Activated naive CD4-positive, alpha-beta T cell treated with anti-CD3 and anti-CD28 coated beads for 36 hours (primary cell): Measurements from ENCODE around the gene RNPC3. TPM values are rescaled to one million over a fixed set of nuclear protein-coding genes. Genes with fewer than 3 reads are reported as not detected.
A peak's percentile ranks its signal among the peaks of the same experiment; 100 is the strongest.

Experiments used
- CTCF ChIA-PET: fragments of 350-600 bp; sonication (Branson Sonifier 250); formaldehyde crosslinking; loops from one replicate; lab custom pipeline; 2021; ENCODE audit warnings: antibody characterized with exemption; lab: Charles Lee
- DNase-seq: peaks from one replicate; pipeline ENCODE4 v3.0.0-alpha.2; 2020
- H3K27ac Mint-ChIP-seq: one replicate; pipeline ENCODE4 v1.8.0; 2021; ENCODE audit warnings: mild to moderate bottlenecking, mixed read lengths
- H3K27me3 Mint-ChIP-seq: one replicate; pipeline ENCODE4 v1.8.0; 2021; ENCODE audit warnings: low read depth, mixed read lengths
- H3K36me3 Mint-ChIP-seq: one replicate; pipeline ENCODE4 v1.8.0; 2021; ENCODE audit warnings: low read depth, mixed read lengths
- H3K4me1 Mint-ChIP-seq: one replicate; pipeline ENCODE4 v1.8.0; 2021; ENCODE audit warnings: low read depth, mixed read lengths
- H3K4me3 Mint-ChIP-seq: one replicate; pipeline ENCODE4 v1.8.0; 2021; ENCODE audit warnings: mild to moderate bottlenecking, moderate library complexity, mixed read lengths
- H3K9me3 Mint-ChIP-seq: one replicate; pipeline ENCODE4 v1.8.0; 2021; ENCODE audit warnings: mixed read lengths
- intact Hi-C: fragments of 100-400 bp; cut with micrococcal nuclease; formaldehyde crosslinking; loops from one replicate; pipeline ENCODE4 v1.15.1; 2023
- total RNA-seq, 2 experiments: library from RNA; stranded (reverse); gene quantifications; one replicate each; pipeline ENCODE4 v1.2.3, GENCODE V29; 2021

Gene RNPC3, protein sequence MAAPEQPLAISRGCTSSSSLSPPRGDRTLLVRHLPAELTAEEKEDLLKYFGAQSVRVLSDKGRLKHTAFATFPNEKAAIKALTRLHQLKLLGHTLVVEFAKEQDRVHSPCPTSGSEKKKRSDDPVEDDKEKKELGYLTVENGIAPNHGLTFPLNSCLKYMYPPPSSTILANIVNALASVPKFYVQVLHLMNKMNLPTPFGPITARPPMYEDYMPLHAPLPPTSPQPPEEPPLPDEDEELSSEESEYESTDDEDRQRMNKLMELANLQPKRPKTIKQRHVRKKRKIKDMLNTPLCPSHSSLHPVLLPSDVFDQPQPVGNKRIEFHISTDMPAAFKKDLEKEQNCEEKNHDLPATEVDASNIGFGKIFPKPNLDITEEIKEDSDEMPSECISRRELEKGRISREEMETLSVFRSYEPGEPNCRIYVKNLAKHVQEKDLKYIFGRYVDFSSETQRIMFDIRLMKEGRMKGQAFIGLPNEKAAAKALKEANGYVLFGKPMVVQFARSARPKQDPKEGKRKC
- total RNA-seq, result 10 to 100 TPM; 14.8 to 15.5 TPM

GRCh38 chr1:103525607-103526507 lies at the start of gene RNPC3:
Gene RNPC3, plus strand, starts transcription at chr1:103525699. Its CDS starts 372 bp downstream, at chr1:103526071.
- Mint-ChIP-seq H3K4me3 (peak within 1 kb of the TSS; percentile 96), H3K27me3 (no peaks in the 10 kb centered on the region), H3K4me1 (peaks cover 51% of the 10 kb centered on the region), H3K9me3 (no peaks in the 10 kb centered on the region), H3K36me3 (peaks cover 21% of the 10 kb centered on the region), H3K27ac (peak within 1 kb of the TSS; percentile 99)
- peak; percentile 88 for DNase-seq
- intact Hi-C loops, result loop anchor here (1.0 kb wide), 1 partner anchor 9 kb away; no protein-coding TSS in a partner anchor
- CTCF ChIA-PET, result interaction anchor here (0.6 to 2.3 kb wide), 3 partner anchors 9 to 1940 kb away, joined by 3 to 11 read pairs (median 5); no protein-coding TSS in a partner anchor

DNA sequence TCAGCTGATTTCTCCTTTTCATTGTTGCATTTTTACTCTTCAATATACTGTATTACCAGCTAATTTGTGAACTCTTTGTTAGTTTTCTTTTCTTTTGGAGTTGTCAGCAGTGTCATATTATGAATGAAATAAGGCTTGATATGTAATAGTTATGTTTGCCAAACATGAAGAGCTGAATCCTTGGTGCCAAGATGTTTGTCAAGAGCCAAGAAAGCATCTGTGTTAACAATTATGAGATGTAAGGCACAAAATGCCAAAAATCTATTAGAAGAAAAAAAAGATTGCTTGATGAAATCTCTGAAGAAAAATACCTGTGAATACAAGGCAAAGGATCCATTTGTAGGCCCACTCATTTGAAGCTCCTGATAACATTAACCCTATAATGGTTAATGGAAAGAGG lies 48.4 kb upstream of the RNPC3 start:
- Mint-ChIP-seq H3K27ac (no peak overlapping the region), H3K27me3 (peaks cover 4% of the 10 kb centered on the region), H3K4me3 (no peak overlapping the region), H3K36me3 (no peaks in the 10 kb centered on the region), H3K4me1 (no peaks in the 10 kb centered on the region), H3K9me3 (no peaks in the 10 kb centered on the region)
- no peak for DNase-seq
- intact Hi-C loops, result no loop called here
- CTCF ChIA-PET, result no interaction called here

DNA sequence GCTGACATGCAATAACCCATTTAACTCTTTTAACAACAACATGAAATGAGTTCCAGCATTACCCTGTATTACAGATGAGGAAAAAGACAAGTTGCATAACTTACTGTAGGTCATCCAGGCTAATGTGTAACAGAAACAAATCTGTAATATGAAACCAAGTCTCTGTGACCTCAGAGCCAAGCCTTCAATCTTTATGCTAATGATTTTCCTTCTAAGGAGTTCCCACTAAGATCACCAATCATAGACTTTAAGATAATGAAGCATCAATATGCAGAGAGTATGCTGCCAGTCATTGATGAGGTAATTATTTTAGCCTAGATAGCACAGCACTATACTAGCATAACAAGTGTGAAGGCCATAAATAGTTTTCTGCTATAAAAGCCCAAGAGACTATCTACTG lies 35.6 kb upstream of the RNPC3 start:
- Mint-ChIP-seq H3K36me3 (no peaks in the 10 kb centered on the region), H3K27me3 (peaks cover 8% of the 10 kb centered on the region)

GRCh38 chr1:103492003-103492625 lies 33.4 kb upstream of the RNPC3 start:
- Mint-ChIP-seq H3K27me3 (peaks cover 15% of the 10 kb centered on the region), H3K36me3 (no peaks in the 10 kb centered on the region), H3K27ac (no peak overlapping the region), H3K4me1 (peaks cover 2% of the 10 kb centered on the region), H3K9me3 (no peaks in the 10 kb centered on the region), H3K4me3 (no peak overlapping the region)
- intact Hi-C loops, result no loop called here
- DNase-seq, result no peak
- CTCF ChIA-PET, result no interaction called here

More for the DNA sequence above, 35.6 kb upstream of the RNPC3 start:
- intact Hi-C loops, result no loop called here
- Mint-ChIP-seq H3K4me1 (peaks cover 2% of the 10 kb centered on the region), H3K27ac (no peak overlapping the region), H3K9me3 (no peaks in the 10 kb centered on the region), H3K4me3 (no peak overlapping the region)
- CTCF ChIA-PET, result no interaction called here
- DNase-seq, result no peak

- Mint-ChIP-seq H3K36me3 (no peaks in the 10 kb centered on the region), H3K27me3 (peaks cover 15% of the 10 kb centered on the region), H3K4me1 (peaks cover 2% of the 10 kb centered on the region), H3K4me3 (no peak overlapping the region), H3K27ac (no peak overlapping the region), H3K9me3 (no peaks in the 10 kb centered on the region)
- CTCF ChIA-PET, result no interaction called here
- DNase-seq, result no peak
- intact Hi-C loops, result no loop called here
These were observed 29.4 kb upstream of the RNPC3 start for GRCh38 chr1:103496014-103496635.

- intact Hi-C loops, result no loop called here
- no peak overlapping the region for H3K4me3 Mint-ChIP-seq
- peaks cover 15% of the 10 kb centered on the region for H3K27me3 Mint-ChIP-seq
- no peaks in the 10 kb centered on the region for H3K36me3 Mint-ChIP-seq
- H3K27ac Mint-ChIP-seq, result no peak overlapping the region
- CTCF ChIA-PET, result no interaction called here
- H3K9me3 Mint-ChIP-seq, result no peaks in the 10 kb centered on the region
- H3K4me1 Mint-ChIP-seq, result no peaks in the 10 kb centered on the region
- no peak for DNase-seq
These were observed 28.1 kb upstream of the RNPC3 start for GRCh38 chr1:103497404-103497803.

DNA sequence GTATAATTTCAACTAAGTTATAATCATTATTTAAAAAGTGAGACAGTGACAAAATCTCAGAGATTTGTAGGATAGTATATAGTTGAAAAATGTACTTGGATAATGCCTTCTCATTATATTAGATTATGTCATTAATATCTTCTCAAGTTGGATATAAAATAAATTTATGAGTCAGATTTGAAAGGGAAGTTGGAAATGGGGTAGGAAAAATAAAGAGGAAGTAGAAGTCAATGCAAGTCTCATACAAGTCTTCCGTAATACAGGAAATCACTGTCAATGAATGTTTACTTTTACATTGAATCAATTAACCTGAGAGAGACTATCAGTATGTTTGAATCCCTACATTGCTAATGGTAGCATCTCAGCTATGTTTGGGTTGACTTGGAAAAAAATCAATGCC lies 16.2 kb upstream of the RNPC3 start:
- peaks cover 17% of the 10 kb centered on the region for H3K9me3 Mint-ChIP-seq
- intact Hi-C loops, result no loop called here
- no peak overlapping the region for H3K27ac Mint-ChIP-seq
- H3K27me3 Mint-ChIP-seq, result no peaks in the 10 kb centered on the region
- no peak overlapping the region for H3K4me3 Mint-ChIP-seq
- DNase-seq, result no peak
- CTCF ChIA-PET, result no interaction called here
- peaks cover 16% of the 10 kb centered on the region for H3K36me3 Mint-ChIP-seq
- no peaks in the 10 kb centered on the region for H3K4me1 Mint-ChIP-seq

DNA sequence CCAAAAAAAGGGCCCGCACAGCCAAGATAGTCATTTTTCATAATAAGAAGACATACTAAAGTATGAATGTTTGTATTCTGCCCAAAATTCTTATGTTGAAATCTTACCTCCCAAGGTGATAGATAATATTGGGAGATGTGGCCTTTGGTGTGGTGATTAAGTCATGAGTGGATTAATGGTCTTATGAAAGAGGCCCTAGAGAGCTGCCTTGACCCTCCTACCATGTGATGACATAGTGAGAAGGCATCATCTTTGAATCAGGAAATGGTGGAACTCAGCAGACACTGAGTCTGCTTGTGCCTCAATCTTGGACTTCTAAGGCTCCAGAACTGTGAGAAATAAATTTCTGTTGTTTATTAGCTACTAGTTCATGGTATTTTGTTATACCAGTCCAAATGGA lies 11.8 kb upstream of the RNPC3 start:
- peaks cover 24% of the 10 kb centered on the region for H3K4me1 Mint-ChIP-seq
- H3K27me3 Mint-ChIP-seq, result no peaks in the 10 kb centered on the region
- H3K27ac Mint-ChIP-seq, result no peak overlapping the region
- DNase-seq, result no peak
- no peak overlapping the region for H3K4me3 Mint-ChIP-seq
- H3K9me3 Mint-ChIP-seq, result peaks cover 17% of the 10 kb centered on the region
- intact Hi-C loops, result loop anchor here (2.0 to 10.0 kb wide), 3 partner anchors 65 to 539 kb away; no protein-coding TSS in a partner anchor
- H3K36me3 Mint-ChIP-seq, result peaks cover 16% of the 10 kb centered on the region
- CTCF ChIA-PET, result interaction anchor here (1.0 to 2.5 kb wide), 5 partner anchors 13 to 407 kb away, joined by 3 to 11 read pairs (median 4); partner anchors contain the start of gene RNPC3

- intact Hi-C loops, result loop anchor here (1.0 to 10.0 kb wide), 8 partner anchors 54 to 1993 kb away; no protein-coding TSS in a partner anchor
- Mint-ChIP-seq H3K4me1 (peaks cover 24% of the 10 kb centered on the region), H3K36me3 (peaks cover 16% of the 10 kb centered on the region), H3K4me3 (no peak overlapping the region), H3K27me3 (no peaks in the 10 kb centered on the region), H3K9me3 (peaks cover 17% of the 10 kb centered on the region), H3K27ac (peak overlapping the region; percentile 76)
- peak; percentile 8 for DNase-seq
- CTCF ChIA-PET, result interaction anchor here (0.6 to 2.5 kb wide), 10 partner anchors 8 to 1186 kb away, joined by 3 to 11 read pairs (median 3); partner anchors contain the start of gene RNPC3
These were observed 10.5 kb upstream of the RNPC3 start for GRCh38 chr1:103514920-103515503.

- H3K36me3 Mint-ChIP-seq, result peaks cover 9% of the 10 kb centered on the region
- no peak for DNase-seq
- H3K4me1 Mint-ChIP-seq, result peaks cover 24% of the 10 kb centered on the region
- no peaks in the 10 kb centered on the region for H3K27me3 Mint-ChIP-seq
- H3K27ac Mint-ChIP-seq, result peak overlapping the region; percentile 76
- H3K4me3 Mint-ChIP-seq, result no peak overlapping the region
- H3K9me3 Mint-ChIP-seq, result peaks cover 8% of the 10 kb centered on the region
- intact Hi-C loops, result loop anchor here (5.0 to 10.0 kb wide), 3 partner anchors 151 to 1994 kb away; no protein-coding TSS in a partner anchor
- CTCF ChIA-PET, result interaction anchor here (1.1 kb wide), 1 partner anchor 10 kb away, joined by 5 read pairs; the partner anchor contains the start of gene RNPC3
These were observed 9.2 kb upstream of the RNPC3 start for GRCh38 chr1:103516283-103516682.

- CTCF ChIA-PET, result interaction anchor here (1.1 kb wide), 1 partner anchor 9 kb away, joined by 5 read pairs; the partner anchor contains the start of gene RNPC3
- intact Hi-C loops, result loop anchor here (1.0 to 10.0 kb wide), 4 partner anchors 9 to 1994 kb away; partner anchors contain the start of gene RNPC3
- H3K4me3 Mint-ChIP-seq, result no peak overlapping the region
- peaks cover 4% of the 10 kb centered on the region for H3K9me3 Mint-ChIP-seq
- H3K36me3 Mint-ChIP-seq, result peaks cover 5% of the 10 kb centered on the region
- peak overlapping the region; percentile 76 for H3K27ac Mint-ChIP-seq
- H3K27me3 Mint-ChIP-seq, result no peaks in the 10 kb centered on the region
- peaks cover 24% of the 10 kb centered on the region for H3K4me1 Mint-ChIP-seq
- no peak for DNase-seq
These were observed 8.8 kb upstream of the RNPC3 start for GRCh38 chr1:103516693-103517092.
